Neutrophil (primary cell): ENCODE data around the gene RBMS3.

Source experiments
- H3K27ac ChIP-seq: fragments of 200-600 bp; sonication (generic); 2 replicates; pipeline ENCODE4 v1.5.1; 2016; ENCODE audit warnings: mild to moderate bottlenecking, moderate library complexity
- H3K27me3 ChIP-seq: fragments of 200-600 bp; sonication (generic); 2 replicates; pipeline ENCODE4 v1.6.0; 2016; ENCODE audit warnings: mild to moderate bottlenecking
- H3K36me3 ChIP-seq: fragments of 200-600 bp; sonication (generic); 2 replicates; pipeline ENCODE4 v1.5.1; 2017
- H3K4me1 ChIP-seq, 2 experiments: fragments of 200-600 bp in 1 of 2; sonication (generic) in 1 of 2; 1 replicate in 1 of 2; 2 replicates in 1 of 2; pipeline versions ENCODE4 v1.5.1 to v1.6.1; 2013 to 2016; ENCODE audit warnings: low read depth in 1 of 2, low read length in 1 of 2, mild to moderate bottlenecking in 1 of 2, moderate library complexity in 1 of 2; ENCODE audit not compliant: control insufficient read depth in 1 of 2, insufficient read depth in 1 of 2
- H3K4me3 ChIP-seq, 2 experiments: fragments of 200-600 bp in 1 of 2; sonication (generic) in 1 of 2; 1 replicate in 1 of 2; 2 replicates in 1 of 2; pipeline ENCODE4 v1.5.1; 2013 to 2016; ENCODE audit warnings: low read depth in 1 of 2, low read length in 1 of 2, mild to moderate bottlenecking in 1 of 2, moderate library complexity in 1 of 2
- H3K9me3 ChIP-seq: fragments of 200-600 bp; sonication (generic); 2 replicates; pipeline ENCODE4 v1.5.1; 2016
- TF ChIP-seq, protein P1 (sequence below): fragments of 200-600 bp; sonication (generic); IDR thresholded peaks from 2 replicates; pipeline ENCODE4 v1.5.1; 2016; ENCODE audit warnings: antibody characterized with exemption

Gene RBMS3

DNA sequence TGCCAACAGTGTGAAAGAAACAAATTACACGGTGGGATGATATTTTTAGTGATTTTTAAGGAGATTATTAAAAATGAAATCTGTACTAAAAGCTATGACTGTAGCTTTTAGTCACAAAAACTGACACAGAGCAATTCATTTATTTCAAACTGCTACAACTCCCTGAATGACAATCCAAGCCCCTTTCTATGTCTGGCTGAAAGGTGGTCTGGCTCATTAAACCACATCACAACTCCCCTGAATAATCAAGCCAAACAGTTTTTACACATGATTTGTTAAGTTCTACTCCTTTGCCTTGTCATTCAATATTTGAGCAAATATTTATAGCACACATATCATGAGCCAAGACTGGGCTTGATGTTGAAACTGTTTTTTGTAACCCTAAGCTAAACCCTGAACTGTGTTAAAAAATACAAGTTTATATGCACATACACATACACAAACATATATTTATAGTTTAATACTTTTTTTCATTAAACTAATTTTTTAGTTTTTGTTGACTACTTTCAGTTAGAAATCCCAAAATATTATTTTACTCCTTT, 125.5 kb downstream of the RBMS3 start:
- Histone ChIP-seq H3K4me3 (no peak overlapping the region), H3K36me3 (no peaks in the 10 kb centered on the region), H3K27ac (no peak overlapping the region), H3K9me3 (no peaks in the 10 kb centered on the region), H3K4me1 (no peaks in the 10 kb centered on the region), H3K27me3 (no peaks in the 10 kb centered on the region)
- TF ChIP-seq, protein P1, sequence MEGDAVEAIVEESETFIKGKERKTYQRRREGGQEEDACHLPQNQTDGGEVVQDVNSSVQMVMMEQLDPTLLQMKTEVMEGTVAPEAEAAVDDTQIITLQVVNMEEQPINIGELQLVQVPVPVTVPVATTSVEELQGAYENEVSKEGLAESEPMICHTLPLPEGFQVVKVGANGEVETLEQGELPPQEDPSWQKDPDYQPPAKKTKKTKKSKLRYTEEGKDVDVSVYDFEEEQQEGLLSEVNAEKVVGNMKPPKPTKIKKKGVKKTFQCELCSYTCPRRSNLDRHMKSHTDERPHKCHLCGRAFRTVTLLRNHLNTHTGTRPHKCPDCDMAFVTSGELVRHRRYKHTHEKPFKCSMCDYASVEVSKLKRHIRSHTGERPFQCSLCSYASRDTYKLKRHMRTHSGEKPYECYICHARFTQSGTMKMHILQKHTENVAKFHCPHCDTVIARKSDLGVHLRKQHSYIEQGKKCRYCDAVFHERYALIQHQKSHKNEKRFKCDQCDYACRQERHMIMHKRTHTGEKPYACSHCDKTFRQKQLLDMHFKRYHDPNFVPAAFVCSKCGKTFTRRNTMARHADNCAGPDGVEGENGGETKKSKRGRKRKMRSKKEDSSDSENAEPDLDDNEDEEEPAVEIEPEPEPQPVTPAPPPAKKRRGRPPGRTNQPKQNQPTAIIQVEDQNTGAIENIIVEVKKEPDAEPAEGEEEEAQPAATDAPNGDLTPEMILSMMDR: no peak

DNA sequence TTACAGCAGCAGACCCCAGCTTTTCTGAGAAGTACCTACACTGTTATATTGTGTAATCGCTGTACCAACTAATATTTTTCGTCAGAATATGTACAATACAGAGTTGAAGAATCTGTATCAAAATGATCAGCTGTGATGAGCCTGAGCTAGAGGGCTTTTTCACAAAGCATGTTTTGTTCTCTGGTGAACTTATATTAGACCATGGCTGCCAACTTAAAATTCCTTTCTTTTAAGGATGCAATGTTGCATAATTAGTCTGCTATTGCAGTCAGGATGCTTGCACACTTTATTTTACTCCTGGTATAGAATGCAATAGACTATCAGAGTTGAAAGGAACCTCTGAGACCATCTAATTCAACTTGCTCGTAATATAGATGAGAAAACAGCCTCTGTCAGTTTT, 127.8 kb downstream of the RBMS3 start:
- no peak overlapping the region for H3K27ac ChIP-seq
- H3K4me3 ChIP-seq: no peak overlapping the region
- H3K9me3 ChIP-seq: no peaks in the 10 kb centered on the region
- TF ChIP-seq, protein P1: no peak
- H3K4me1 ChIP-seq: no peaks in the 10 kb centered on the region
- no peaks in the 10 kb centered on the region for H3K36me3 ChIP-seq
- H3K27me3 ChIP-seq: no peaks in the 10 kb centered on the region

GRCh38 chr3:29409409-29409808, 128.5 kb downstream of the RBMS3 start:
- no peaks in the 10 kb centered on the region for H3K9me3 ChIP-seq
- H3K27me3 ChIP-seq: no peaks in the 10 kb centered on the region
- H3K4me3 ChIP-seq: no peak overlapping the region
- H3K36me3 ChIP-seq: no peaks in the 10 kb centered on the region
- H3K4me1 ChIP-seq: no peaks in the 10 kb centered on the region
- TF ChIP-seq, protein P1: no peak
- H3K27ac ChIP-seq: no peak overlapping the region

GRCh38 chr3:29410220-29410619, 129.3 kb downstream of the RBMS3 start:
- H3K27me3 ChIP-seq: no peaks in the 10 kb centered on the region
- no peaks in the 10 kb centered on the region for H3K4me1 ChIP-seq
- TF ChIP-seq, protein P1: no peak
- H3K4me3 ChIP-seq: no peak overlapping the region
- H3K27ac ChIP-seq: no peak overlapping the region
- no peaks in the 10 kb centered on the region for H3K36me3 ChIP-seq
- H3K9me3 ChIP-seq: no peaks in the 10 kb centered on the region

DNA sequence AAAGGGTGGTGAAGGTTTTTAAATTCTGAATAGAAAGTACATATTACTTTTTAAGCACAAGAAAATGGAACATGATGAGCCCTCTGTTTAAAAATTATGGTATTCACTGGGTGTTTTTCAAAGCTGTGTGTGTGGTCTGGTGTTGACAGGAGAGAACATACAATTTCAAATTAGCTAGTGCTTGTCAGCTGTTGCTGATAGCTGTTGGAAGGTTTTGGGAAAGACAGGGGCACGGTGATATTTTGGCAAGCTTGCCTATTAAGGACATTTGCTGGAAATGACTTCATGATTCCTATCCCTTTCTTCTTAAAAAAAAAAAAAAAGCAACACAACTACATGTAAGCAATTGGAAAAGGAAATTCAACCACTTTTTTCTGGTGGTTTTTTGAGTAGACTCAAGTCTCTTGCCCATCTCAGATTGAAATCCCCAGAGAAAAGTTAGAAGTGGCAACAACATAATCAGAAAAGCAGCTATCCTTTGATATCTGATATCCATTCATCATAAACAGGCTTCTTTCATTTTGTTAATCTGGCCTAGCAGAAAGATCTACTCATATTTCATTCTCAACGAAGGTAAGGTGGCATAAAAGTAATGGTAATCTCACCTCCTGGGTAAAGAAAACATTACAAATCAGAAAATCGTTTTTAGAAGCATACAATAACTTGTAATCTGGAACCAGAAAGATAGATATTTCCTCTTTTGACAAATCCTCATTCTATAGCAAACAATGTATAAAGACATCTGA, 130.0 kb downstream of the RBMS3 start:
- Histone ChIP-seq H3K4me1 (no peaks in the 10 kb centered on the region), H3K9me3 (no peaks in the 10 kb centered on the region), H3K27ac (no peak overlapping the region), H3K36me3 (no peaks in the 10 kb centered on the region), H3K4me3 (no peak overlapping the region), H3K27me3 (no peaks in the 10 kb centered on the region)
- TF ChIP-seq, protein P1: no peak
